Spleen (tissue), 7 donors: ENCODE measurements around the gene RELB.

Source experiments
- POLR2A ChIP-seq, 3 donors: fragments of 450-650 bp; IDR thresholded peaks; one replicate each; pipeline ENCODE4 v1.5.1; 2017; ENCODE audit warnings: antibody characterized with exemption in 3 of 3, mild to moderate bottlenecking in 1 of 3
- POLR2AphosphoS5 ChIP-seq, 3 donors: sonication (generic); formaldehyde crosslinking; IDR thresholded peaks; one replicate each; pipeline ENCODE4 v1.5.1; 2017; ENCODE audit warnings: antibody characterized with exemption in 3 of 3
- TF ChIP-seq, protein P1 (sequence below), 11 experiments: fragments of 200-600 bp in 7 of 11; fragments of 450-650 bp in 4 of 11; sonication (generic) in 4 of 11; IDR thresholded peaks in 8 of 11; conservative IDR thresholded peaks in 3 of 11; 1 replicate in 7 of 11; 2 replicates in 4 of 11; pipeline versions ENCODE4 v1.4.0 to v1.8.0; 2016 to 2021; ENCODE audit warnings: antibody characterized with exemption in 11 of 11, inconsistent platforms in 4 of 11, mild to moderate bottlenecking in 1 of 11
- donor health status: DM: no; HTN: no; CAD: no; lungs with moderate emphysema.
- donor health status: DM: no; HTN: no; CAD: no.
- donor health status: DM: no; HTN: no; CAD: no.

- TF ChIP-seq POLR2A (IDR thresholded peaks at IDR 0.05) = no peak
- TF ChIP-seq, protein P1, sequence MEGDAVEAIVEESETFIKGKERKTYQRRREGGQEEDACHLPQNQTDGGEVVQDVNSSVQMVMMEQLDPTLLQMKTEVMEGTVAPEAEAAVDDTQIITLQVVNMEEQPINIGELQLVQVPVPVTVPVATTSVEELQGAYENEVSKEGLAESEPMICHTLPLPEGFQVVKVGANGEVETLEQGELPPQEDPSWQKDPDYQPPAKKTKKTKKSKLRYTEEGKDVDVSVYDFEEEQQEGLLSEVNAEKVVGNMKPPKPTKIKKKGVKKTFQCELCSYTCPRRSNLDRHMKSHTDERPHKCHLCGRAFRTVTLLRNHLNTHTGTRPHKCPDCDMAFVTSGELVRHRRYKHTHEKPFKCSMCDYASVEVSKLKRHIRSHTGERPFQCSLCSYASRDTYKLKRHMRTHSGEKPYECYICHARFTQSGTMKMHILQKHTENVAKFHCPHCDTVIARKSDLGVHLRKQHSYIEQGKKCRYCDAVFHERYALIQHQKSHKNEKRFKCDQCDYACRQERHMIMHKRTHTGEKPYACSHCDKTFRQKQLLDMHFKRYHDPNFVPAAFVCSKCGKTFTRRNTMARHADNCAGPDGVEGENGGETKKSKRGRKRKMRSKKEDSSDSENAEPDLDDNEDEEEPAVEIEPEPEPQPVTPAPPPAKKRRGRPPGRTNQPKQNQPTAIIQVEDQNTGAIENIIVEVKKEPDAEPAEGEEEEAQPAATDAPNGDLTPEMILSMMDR (IDR thresholded peaks at IDR 0.05 in 8 of 11, conservative IDR thresholded peaks at IDR 0.05 in 3 of 11) = no peak
- TF ChIP-seq POLR2AphosphoS5 (IDR thresholded peaks at IDR 0.05) = no peak
These were observed 29.6 kb downstream of the RELB start for GRCh38 chr19:45030825-45031224.
